Right atrium auricular region (tissue), 2 donors: ENCODE data around the gene BICRA. TPM values are rescaled to one million over a fixed set of nuclear protein-coding genes. Genes with fewer than 3 reads are reported as not detected.

Experiments used
- DNase-seq: peaks from one replicate; pipeline ENCODE4 v3.0.0-alpha.2; 2019; ENCODE audit warnings: low spot score
- H3K27ac ChIP-seq, 2 donors: fragments of 200-600 bp; sonication (generic); 1 replicate in 1 of 2; 2 replicates in 1 of 2; pipeline ENCODE4 v1.5.1; 2016 to 2019
- H3K27me3 ChIP-seq, 2 donors: fragments of 200-600 bp; sonication (generic); one replicate each; pipeline versions ENCODE4 v1.5.1 to v1.6.0; 2017 to 2019
- H3K36me3 ChIP-seq: fragments of 200-600 bp; sonication (generic); one replicate; pipeline ENCODE4 v1.5.1; 2016
- H3K4me1 ChIP-seq, 2 donors: fragments of 200-600 bp; sonication (generic); one replicate each; pipeline versions ENCODE4 v1.5.1 to v1.6.0; 2017 to 2019
- H3K4me3 ChIP-seq, 2 donors: fragments of 200-600 bp; sonication (generic); 1 replicate in 1 of 2; 2 replicates in 1 of 2; pipeline ENCODE4 v1.5.1; 2017 to 2019; ENCODE audit warnings: mild to moderate bottlenecking in 1 of 2, moderate library complexity in 1 of 2
- H3K9me3 ChIP-seq, 2 donors: fragments of 200-600 bp; sonication (generic); one replicate each; pipeline ENCODE4 v1.5.1; 2019
- total RNA-seq, 2 donors: library from RNA; depleted of rRNA; stranded (reverse); fragments of >200 nt; gene quantifications; one replicate each; pipeline ENCODE4 v1.1.0, GENCODE V29; 2016
- TF ChIP-seq, protein P1 (sequence below), 2 donors: fragments of 200-600 bp; sonication (generic); IDR thresholded peaks; one replicate each; pipeline ENCODE4 v1.5.1; 2019; ENCODE audit warnings: antibody characterized with exemption in 2 of 2

Gene BICRA
- total RNA-seq, 2 donors from 2014 or later = 7.0 to 12.6 TPM

DNA sequence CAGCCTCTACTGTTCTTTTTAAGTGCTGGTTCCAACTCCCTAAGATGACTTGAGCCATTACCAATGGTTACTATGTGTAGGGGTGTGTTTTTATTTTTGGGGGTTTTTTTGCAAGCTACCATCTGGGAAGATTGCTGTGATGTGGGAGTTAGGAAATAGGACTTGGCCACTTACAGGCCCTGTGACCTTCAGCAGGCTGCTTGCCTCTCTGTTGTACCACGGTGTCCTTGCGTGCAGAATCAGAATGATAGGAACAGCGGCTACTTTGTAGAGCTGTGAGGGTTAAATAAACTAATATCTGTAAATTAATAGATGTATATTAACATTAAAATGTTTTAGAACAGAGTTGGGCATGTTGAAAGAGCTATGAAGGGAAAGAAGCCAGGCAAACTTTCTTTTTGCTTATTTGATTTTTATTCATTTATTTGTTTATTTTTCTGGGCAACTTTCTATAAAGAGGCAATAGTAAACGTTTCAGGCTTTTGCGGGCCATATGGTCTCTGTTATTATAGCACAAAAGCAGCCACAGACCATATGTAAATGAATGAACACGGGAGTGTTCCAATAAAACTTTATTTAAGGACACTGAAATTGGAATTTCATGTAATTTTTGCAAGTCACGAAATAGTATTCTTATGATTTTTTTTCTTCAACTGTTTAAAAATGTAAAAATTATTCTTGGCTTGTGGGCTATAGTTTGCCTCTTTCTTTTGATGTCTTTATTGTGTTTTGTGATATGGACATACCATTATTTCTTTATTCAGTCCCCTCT, 77.9 kb downstream of the BICRA start:
- Histone ChIP-seq H3K27me3 (no peaks in the 10 kb centered on the region), H3K27ac (no peak overlapping the region), H3K36me3 (peaks cover 9% of the 10 kb centered on the region), H3K4me1 (no peaks in the 10 kb centered on the region), H3K9me3 (no peaks in the 10 kb centered on the region), H3K4me3 (no peak overlapping the region)
- no peak for DNase-seq
- TF ChIP-seq, protein P1, sequence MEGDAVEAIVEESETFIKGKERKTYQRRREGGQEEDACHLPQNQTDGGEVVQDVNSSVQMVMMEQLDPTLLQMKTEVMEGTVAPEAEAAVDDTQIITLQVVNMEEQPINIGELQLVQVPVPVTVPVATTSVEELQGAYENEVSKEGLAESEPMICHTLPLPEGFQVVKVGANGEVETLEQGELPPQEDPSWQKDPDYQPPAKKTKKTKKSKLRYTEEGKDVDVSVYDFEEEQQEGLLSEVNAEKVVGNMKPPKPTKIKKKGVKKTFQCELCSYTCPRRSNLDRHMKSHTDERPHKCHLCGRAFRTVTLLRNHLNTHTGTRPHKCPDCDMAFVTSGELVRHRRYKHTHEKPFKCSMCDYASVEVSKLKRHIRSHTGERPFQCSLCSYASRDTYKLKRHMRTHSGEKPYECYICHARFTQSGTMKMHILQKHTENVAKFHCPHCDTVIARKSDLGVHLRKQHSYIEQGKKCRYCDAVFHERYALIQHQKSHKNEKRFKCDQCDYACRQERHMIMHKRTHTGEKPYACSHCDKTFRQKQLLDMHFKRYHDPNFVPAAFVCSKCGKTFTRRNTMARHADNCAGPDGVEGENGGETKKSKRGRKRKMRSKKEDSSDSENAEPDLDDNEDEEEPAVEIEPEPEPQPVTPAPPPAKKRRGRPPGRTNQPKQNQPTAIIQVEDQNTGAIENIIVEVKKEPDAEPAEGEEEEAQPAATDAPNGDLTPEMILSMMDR (IDR thresholded peaks at IDR 0.05) = no peak

DNA sequence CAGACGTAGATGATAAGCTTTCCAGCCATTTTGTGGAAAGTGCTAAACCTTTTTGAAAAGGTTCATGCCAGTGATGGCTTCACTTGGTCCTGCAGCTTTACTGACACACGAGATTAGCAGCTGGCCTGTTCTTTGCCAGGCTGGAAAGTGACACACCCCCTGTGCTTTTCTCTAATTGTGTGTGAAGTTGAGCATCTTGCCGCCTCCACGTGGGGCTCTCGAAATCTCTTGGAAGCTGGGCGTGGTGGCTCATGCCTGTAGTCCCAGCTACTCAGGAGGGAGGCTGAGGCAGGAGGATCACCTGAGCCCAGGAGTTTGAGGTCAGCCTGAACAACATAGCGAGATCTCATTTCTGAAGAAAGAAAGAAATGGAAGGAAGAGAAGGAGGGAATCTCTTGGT, 79.0 kb downstream of the BICRA start:
- Histone ChIP-seq H3K36me3 (peaks cover 9% of the 10 kb centered on the region), H3K4me1 (no peaks in the 10 kb centered on the region), H3K4me3 (no peak overlapping the region), H3K27me3 (no peaks in the 10 kb centered on the region), H3K9me3 (no peaks in the 10 kb centered on the region), H3K27ac (no peak overlapping the region)
- no peak for DNase-seq
- TF ChIP-seq, protein P1 (IDR thresholded peaks at IDR 0.05) = no peak

DNA sequence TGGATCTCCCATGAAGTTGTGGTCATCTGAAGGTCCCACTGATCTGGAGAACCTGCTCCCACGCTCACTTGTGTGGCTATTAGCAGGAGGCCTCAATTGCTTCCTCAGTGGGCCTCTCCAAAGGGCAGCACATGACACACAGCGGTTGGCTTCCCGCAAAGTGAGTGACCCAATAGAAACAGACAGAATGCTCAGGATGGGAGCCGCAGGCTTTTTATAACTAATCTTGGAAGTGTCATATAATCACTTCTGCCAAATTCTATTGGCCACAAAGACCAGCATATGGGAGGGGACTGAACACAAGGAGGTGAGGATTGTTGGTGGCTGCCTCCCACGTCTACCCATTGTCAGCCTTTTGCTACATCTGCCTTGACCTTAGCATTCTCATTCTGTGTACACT, 82.2 kb downstream of the BICRA start:
- Histone ChIP-seq H3K27ac (no peak overlapping the region), H3K27me3 (no peaks in the 10 kb centered on the region), H3K9me3 (no peaks in the 10 kb centered on the region), H3K4me3 (no peak overlapping the region), H3K4me1 (no peaks in the 10 kb centered on the region), H3K36me3 (peaks cover 20% of the 10 kb centered on the region)
- DNase-seq = no peak
- TF ChIP-seq, protein P1 (IDR thresholded peaks at IDR 0.05) = no peak

DNA sequence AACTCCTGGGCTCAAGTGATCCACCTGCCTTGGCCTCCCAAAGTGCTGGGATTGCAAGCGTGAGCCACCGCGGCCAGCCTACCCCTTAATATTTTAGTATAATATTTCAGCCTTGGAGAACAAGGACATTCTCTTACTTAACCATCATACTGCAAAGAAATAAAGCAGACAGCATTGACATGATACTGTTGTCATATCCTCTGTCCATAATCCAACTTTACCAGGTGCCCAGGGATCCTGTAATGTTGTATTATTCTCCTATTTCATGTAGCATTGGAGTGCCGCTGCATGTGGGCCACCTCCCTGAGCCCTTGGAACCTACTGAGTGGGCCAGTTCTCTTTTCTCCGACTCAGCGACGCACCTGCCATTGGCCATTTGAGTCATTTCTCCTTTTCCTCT, 82.8 kb downstream of the BICRA start:
- peaks cover 20% of the 10 kb centered on the region for H3K36me3 ChIP-seq
- TF ChIP-seq, protein P1 (IDR thresholded peaks at IDR 0.05) = no peak
- H3K27ac ChIP-seq = no peak overlapping the region

DNA sequence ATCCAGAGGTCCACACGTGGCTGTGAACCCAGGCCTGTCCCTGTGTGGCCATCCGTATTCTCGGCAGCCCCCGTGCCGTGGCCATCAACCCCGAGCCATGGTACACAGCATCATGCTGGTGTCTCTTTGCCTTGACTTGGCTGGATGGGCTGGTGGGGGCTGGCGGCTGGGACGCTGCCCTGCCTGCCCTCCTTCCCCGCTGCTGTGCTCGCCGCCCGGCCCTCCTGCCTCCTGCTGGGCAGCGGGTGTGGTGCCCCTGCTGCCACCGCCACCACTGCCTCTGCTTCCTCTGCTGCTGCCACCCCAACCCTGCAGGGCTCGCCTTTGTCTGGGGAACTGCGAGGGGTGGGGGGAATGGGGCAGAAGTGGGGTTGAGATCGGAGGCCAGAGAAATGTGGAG, 84.6 kb downstream of the BICRA start:
- TF ChIP-seq, protein P1 (IDR thresholded peaks at IDR 0.05) = no peak
- Histone ChIP-seq H3K27me3 (no peaks in the 10 kb centered on the region), H3K27ac (no peak overlapping the region), H3K4me1 (peaks cover 0 to 6% of the 10 kb centered on the region in 2 donors), H3K36me3 (peaks cover 23% of the 10 kb centered on the region), H3K4me3 (no peak overlapping the region), H3K9me3 (no peaks in the 10 kb centered on the region)
- DNase-seq = no peak

More for the DNA sequence above, 82.8 kb downstream of the BICRA start:
- Histone ChIP-seq H3K4me3 (no peak overlapping the region), H3K9me3 (no peaks in the 10 kb centered on the region), H3K27me3 (no peaks in the 10 kb centered on the region), H3K4me1 (no peaks in the 10 kb centered on the region)
- no peak for DNase-seq

DNA sequence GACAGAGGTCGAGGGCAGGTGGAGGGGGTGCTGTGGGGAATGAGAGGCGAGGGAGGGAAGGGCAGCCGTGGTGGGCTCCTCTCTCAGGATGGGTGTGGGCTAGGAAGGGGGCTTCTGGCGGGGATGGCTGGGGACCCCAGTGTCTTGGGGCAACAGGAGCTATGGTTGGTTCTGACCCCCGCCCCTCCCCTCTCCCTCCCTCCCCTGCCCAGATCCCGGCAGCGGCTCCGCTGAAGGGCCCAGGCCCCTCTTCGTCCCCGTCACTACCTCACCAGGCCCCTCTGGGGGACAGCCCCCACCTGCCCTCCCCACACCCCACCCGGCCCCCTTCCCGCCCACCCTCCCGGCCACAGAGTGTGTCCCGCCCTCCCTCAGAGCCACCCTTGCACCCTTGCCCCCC, 85.0 kb downstream of the BICRA start:
- Histone ChIP-seq H3K27me3 (no peaks in the 10 kb centered on the region), H3K36me3 (peaks cover 27% of the 10 kb centered on the region), H3K4me3 (no peak overlapping the region), H3K9me3 (no peaks in the 10 kb centered on the region), H3K27ac (no peak overlapping the region), H3K4me1 (peaks cover 0 to 6% of the 10 kb centered on the region in 2 donors)
- DNase-seq = no peak
- TF ChIP-seq, protein P1 (IDR thresholded peaks at IDR 0.05) = no peak
